Activated CD8-positive, alpha-beta memory T cell treated with anti-CD3 and anti-CD28 coated beads for 4 hours (primary cell): Measurements from ENCODE around the gene RASSF1.
A peak's percentile ranks its signal among the peaks of the same experiment; 100 is the strongest.

Experiments used
- DNase-seq, 2 donors: peaks; one replicate each; pipeline ENCODE4 v3.0.0-alpha.2; 2020; ENCODE audit warnings: low read depth in 2 of 2

Gene RASSF1

GRCh38 chr3:50365842-50366220, 25.2 kb upstream of the RASSF1 start:
- no peak for DNase-seq

GRCh38 chr3:50365080-50365841, 24.6 kb upstream of the RASSF1 start:
- DNase-seq, result peak; percentile 87 to 89

GRCh38 chr3:50364573-50365079, 24.0 kb upstream of the RASSF1 start:
- DNase-seq, result no peak

- no peak for DNase-seq
Measured at GRCh38 chr3:50359760-50360110, 19.1 kb upstream of the RASSF1 start.

- peak; percentile 90 to 95 for DNase-seq
Measured at GRCh38 chr3:50358911-50359759, 18.5 kb upstream of the RASSF1 start, which contains the start of gene TMEM115. TSS of gene TMEM115 (minus strand) at chr3:50359521. CDS start at chr3:50359063, 458 bp downstream.

GRCh38 chr3:50358355-50358910, 17.8 kb upstream of the RASSF1 start:
- DNase-seq, result no peak

GRCh38 chr3:50357481-50357880, 16.8 kb upstream of the RASSF1 start:
- DNase-seq, result no peak

- no peak for DNase-seq
Measured at GRCh38 chr3:50356553-50356952, 15.9 kb upstream of the RASSF1 start.

GRCh38 chr3:50355829-50356552, 15.4 kb upstream of the RASSF1 start:
- DNase-seq, result no peak

GRCh38 chr3:50354850-50355249, 14.2 kb upstream of the RASSF1 start:
- no peak for DNase-seq

GRCh38 chr3:50354186-50354764, 13.6 kb upstream of the RASSF1 start:
- DNase-seq, result no peak

- DNase-seq, result no peak
Measured at GRCh38 chr3:50353245-50354004, 12.8 kb upstream of the RASSF1 start.

- DNase-seq, result no peak
Measured at GRCh38 chr3:50352781-50353180, 12.1 kb upstream of the RASSF1 start.

GRCh38 chr3:50351323-50351697, 10.7 kb upstream of the RASSF1 start:
- no peak for DNase-seq

- DNase-seq, result peak; percentile 98 to 99
Measured at GRCh38 chr3:50350527-50351322, 10.1 kb upstream of the RASSF1 start, which contains the start of the genes CYB561D2 and NPRL2. TSS of gene CYB561D2 (plus strand) at chr3:50350862. CDS start at chr3:50351434, 572 bp downstream. TSS of gene NPRL2 (minus strand) at chr3:50350775. CDS start at chr3:50350652, 123 bp downstream.

- DNase-seq, result no peak
Measured at GRCh38 chr3:50350213-50350526, 9.5 kb upstream of the RASSF1 start.

GRCh38 chr3:50347187-50347813, 6.7 kb upstream of the RASSF1 start:
- DNase-seq, result peak; percentile 54 to 63

- peak; percentile 35 to 45 for DNase-seq
Measured at GRCh38 chr3:50345586-50346234, 5.1 kb upstream of the RASSF1 start, which contains the start of gene ZMYND10. TSS of gene ZMYND10 (minus strand) at chr3:50345732. CDS start at chr3:50345579, 153 bp downstream.

GRCh38 chr3:50345008-50345407, 4.4 kb upstream of the RASSF1 start:
- no peak for DNase-seq
